ENCODE measurements around the gene SHC4.

The SHC4 gene

GRCh38 chr15:48785195-48785594, 178.5 kb downstream of the SHC4 start:
- no peak overlapping the region for H3K4me3 Mint-ChIP-seq
- no peaks in the 10 kb centered on the region for H3K4me1 Mint-ChIP-seq
- peaks cover 7% of the 10 kb centered on the region for H3K36me3 Mint-ChIP-seq (ENCODE audit: insufficient read depth)
- H3K27me3 Mint-ChIP-seq: no peaks in the 10 kb centered on the region
- ATAC-seq (replicated peaks; ENCODE audit: extremely low read depth, poor library complexity, severe bottlenecking) (no peak), DNase-seq (ENCODE audit: low spot score in 2 of 2) (no peak)
- no peak overlapping the region for H3K27ac Mint-ChIP-seq (ENCODE audit: low read depth)
- no peaks in the 10 kb centered on the region for H3K9me3 Mint-ChIP-seq

DNA sequence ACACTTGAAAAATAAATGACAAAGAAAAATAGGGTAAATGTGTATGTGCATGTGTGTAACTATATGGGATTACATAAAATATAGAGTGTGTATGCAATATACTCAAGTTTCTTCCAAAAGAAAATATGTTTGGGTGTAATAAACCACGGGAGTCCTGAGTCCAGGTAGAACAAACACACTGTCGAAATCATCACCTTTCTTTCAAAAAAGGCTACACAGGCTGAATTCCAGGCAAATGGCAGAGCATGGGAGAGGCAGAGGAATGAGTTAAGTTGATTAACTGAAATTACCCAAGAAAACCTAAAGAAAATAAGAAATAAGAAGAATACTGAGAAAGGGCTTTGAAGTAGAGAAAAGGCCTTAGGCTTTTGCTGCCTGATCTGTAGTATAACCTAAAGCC, 179.0 kb downstream of the SHC4 start:
- Mint-ChIP-seq H3K36me3 (ENCODE audit: insufficient read depth) (peaks cover 7% of the 10 kb centered on the region), H3K27me3 (no peaks in the 10 kb centered on the region), H3K9me3 (no peaks in the 10 kb centered on the region), H3K4me1 (no peaks in the 10 kb centered on the region), H3K4me3 (no peak overlapping the region), H3K27ac (ENCODE audit: low read depth) (no peak overlapping the region)
- DNase-seq (ENCODE audit: low spot score in 2 of 2) (no peak), ATAC-seq (replicated peaks; ENCODE audit: extremely low read depth, poor library complexity, severe bottlenecking) (no peak)

DNA sequence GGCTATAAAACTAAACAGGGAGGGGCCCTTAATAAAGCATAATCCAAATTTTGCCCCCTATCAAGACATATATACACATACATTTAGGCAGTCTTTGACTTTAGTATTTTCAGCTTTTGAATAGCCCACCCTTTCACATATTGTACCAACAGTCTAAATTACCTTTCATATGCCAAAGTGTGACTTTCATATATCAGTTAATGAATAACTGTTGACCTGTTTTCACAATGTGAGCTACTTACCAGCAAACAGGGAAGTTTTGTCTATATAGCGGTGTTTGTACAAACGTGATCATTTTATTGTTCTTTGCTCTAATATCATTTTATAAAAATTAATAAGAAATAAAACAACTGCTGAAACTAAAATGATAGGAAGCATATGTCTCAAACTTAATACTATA, 180.8 kb downstream of the SHC4 start:
- H3K27me3 Mint-ChIP-seq: no peaks in the 10 kb centered on the region
- peaks cover 3% of the 10 kb centered on the region for H3K36me3 Mint-ChIP-seq (ENCODE audit: insufficient read depth)

DNA sequence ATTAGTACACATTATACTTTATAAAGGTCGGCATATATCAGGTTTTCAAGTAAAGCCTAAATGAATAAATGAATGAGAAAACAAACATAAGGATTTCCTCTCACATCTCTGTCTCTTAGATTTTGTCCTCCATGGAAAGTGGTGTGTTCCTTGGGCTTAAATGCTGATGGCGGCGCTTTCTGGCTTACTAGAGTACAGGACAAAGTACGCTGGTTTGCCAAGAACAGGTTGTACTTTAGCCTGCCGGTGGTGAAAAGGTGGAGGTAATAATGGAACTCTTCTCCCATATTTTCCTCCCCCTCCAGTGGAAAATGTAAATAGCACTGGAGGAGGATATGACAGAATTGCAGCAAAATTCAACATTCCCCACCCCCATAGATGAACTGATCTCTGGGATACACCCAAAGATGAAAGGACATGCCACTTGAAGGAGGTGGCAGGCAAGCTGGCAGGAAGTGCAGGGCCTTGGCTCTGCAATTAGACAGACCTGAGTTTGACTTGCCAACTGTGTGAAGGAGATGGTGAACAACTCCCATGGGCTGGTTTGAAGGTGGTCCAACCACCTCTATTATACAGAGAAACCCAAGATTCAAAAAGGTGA, 182.1 kb downstream of the SHC4 start:
- H3K27me3 Mint-ChIP-seq: no peaks in the 10 kb centered on the region
- H3K9me3 Mint-ChIP-seq: no peaks in the 10 kb centered on the region
- no peak for ATAC-seq (replicated peaks; ENCODE audit: extremely low read depth, poor library complexity, severe bottlenecking)

More for the DNA sequence above, 180.8 kb downstream of the SHC4 start:
- no peak for DNase-seq (ENCODE audit: low spot score in 2 of 2)
- ATAC-seq (replicated peaks; ENCODE audit: extremely low read depth, poor library complexity, severe bottlenecking): no peak
- H3K9me3 Mint-ChIP-seq: no peaks in the 10 kb centered on the region
- no peaks in the 10 kb centered on the region for H3K4me1 Mint-ChIP-seq
- H3K4me3 Mint-ChIP-seq: no peak overlapping the region
- no peak overlapping the region for H3K27ac Mint-ChIP-seq (ENCODE audit: low read depth)

DNA sequence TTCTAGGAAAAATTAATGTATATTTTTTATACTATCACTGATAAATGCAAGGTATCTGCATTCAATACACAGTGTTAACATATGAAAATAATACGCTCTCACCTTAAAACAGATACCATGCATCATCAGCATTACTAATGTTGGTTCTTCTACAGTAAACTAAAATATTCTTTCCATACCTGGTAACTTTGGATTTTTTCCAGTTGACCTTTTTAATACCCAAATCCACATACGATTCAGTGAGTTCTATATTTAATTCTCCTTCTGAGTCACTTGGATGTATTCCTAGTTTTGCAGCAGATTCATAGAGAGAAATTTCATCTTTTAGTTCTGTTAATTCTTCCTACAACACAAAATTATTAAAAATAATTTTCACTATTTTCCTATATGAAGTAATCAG, 182.7 kb downstream of the SHC4 start:
- Mint-ChIP-seq H3K27ac (ENCODE audit: low read depth) (no peak overlapping the region), H3K4me1 (no peaks in the 10 kb centered on the region), H3K9me3 (no peaks in the 10 kb centered on the region), H3K27me3 (no peaks in the 10 kb centered on the region), H3K4me3 (no peak overlapping the region), H3K36me3 (ENCODE audit: insufficient read depth) (peaks cover 2% of the 10 kb centered on the region)
- ATAC-seq (replicated peaks; ENCODE audit: extremely low read depth, poor library complexity, severe bottlenecking) (no peak), DNase-seq (ENCODE audit: low spot score in 2 of 2) (no peak)

More for the DNA sequence above, 182.1 kb downstream of the SHC4 start:
- no peaks in the 10 kb centered on the region for H3K4me1 Mint-ChIP-seq
- DNase-seq (ENCODE audit: low spot score in 2 of 2): no peak
- no peak overlapping the region for H3K4me3 Mint-ChIP-seq
- peaks cover 2% of the 10 kb centered on the region for H3K36me3 Mint-ChIP-seq (ENCODE audit: insufficient read depth)
- H3K27ac Mint-ChIP-seq (ENCODE audit: low read depth): no peak overlapping the region

DNA sequence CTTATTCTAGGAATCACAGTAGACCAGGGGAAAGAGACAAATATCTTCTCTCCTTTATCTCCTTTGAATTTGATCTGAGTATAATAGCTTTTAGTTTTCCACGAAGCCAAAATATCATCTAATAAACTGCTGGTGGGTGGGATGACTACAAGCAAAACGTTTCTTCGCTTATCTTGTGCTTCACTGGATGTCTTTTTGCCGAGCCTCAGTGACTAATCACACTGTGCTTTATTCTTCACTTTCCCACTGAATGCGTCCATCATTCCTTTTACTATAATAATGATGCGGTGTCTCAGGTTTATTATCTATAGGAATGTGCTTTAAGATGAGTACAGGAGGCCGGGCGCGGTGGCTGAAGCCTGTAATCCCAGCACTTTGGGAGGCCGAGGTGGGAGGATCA, 185.4 kb downstream of the SHC4 start:
- ATAC-seq (replicated peaks; ENCODE audit: extremely low read depth, poor library complexity, severe bottlenecking) (no peak), DNase-seq (ENCODE audit: low spot score in 2 of 2) (no peak)
- Mint-ChIP-seq H3K27me3 (no peaks in the 10 kb centered on the region), H3K4me1 (no peaks in the 10 kb centered on the region), H3K4me3 (no peak overlapping the region), H3K36me3 (ENCODE audit: insufficient read depth) (peaks cover 6% of the 10 kb centered on the region), H3K27ac (ENCODE audit: low read depth) (no peak overlapping the region), H3K9me3 (no peaks in the 10 kb centered on the region)

GRCh38 chr15:48777645-48778330, 185.9 kb downstream of the SHC4 start:
- DNase-seq (ENCODE audit: low spot score in 2 of 2) (no peak), ATAC-seq (replicated peaks; ENCODE audit: extremely low read depth, poor library complexity, severe bottlenecking) (no peak)
- Mint-ChIP-seq H3K27me3 (no peaks in the 10 kb centered on the region), H3K27ac (ENCODE audit: low read depth) (no peak overlapping the region), H3K9me3 (no peaks in the 10 kb centered on the region), H3K36me3 (ENCODE audit: insufficient read depth) (peaks cover 6% of the 10 kb centered on the region), H3K4me3 (no peak overlapping the region), H3K4me1 (no peaks in the 10 kb centered on the region)

- Mint-ChIP-seq H3K9me3 (no peaks in the 10 kb centered on the region), H3K27me3 (no peaks in the 10 kb centered on the region), H3K27ac (ENCODE audit: low read depth) (no peak overlapping the region), H3K4me3 (no peak overlapping the region), H3K4me1 (no peaks in the 10 kb centered on the region), H3K36me3 (ENCODE audit: insufficient read depth) (peaks cover 9% of the 10 kb centered on the region)
- no peak for DNase-seq (ENCODE audit: low spot score in 2 of 2)
- ATAC-seq (replicated peaks; ENCODE audit: extremely low read depth, poor library complexity, severe bottlenecking): no peak
Observed at GRCh38 chr15:48775546-48775945, 188.2 kb downstream of the SHC4 start.

DNA sequence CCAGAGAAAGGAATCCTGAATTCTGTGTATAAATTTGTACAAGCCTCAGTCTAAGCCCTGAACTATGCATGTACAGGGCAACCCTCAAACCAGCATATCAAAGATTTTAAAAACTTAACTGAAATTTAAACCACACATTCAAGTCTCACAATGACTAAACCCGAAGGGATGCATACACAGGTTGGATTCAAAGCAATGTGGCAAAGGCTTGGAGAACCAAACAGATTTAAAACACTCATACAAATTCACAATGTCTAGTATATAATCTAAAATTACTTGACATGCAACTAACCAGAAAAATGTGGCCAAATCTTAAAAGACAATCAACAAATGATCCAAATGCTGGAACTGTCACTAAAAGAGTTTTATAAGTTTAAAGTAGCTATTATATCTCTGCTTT, 189.2 kb downstream of the SHC4 start:
- Mint-ChIP-seq H3K36me3 (ENCODE audit: insufficient read depth) (peaks cover 11% of the 10 kb centered on the region), H3K4me1 (no peaks in the 10 kb centered on the region), H3K4me3 (no peak overlapping the region), H3K9me3 (no peaks in the 10 kb centered on the region), H3K27me3 (no peaks in the 10 kb centered on the region), H3K27ac (ENCODE audit: low read depth) (no peak overlapping the region)
- DNase-seq (ENCODE audit: low spot score in 2 of 2) (no peak), ATAC-seq (replicated peaks; ENCODE audit: extremely low read depth, poor library complexity, severe bottlenecking) (no peak)
